ENCODE data around the gene VWA8. TPM values are rescaled to one million over a fixed set of nuclear protein-coding genes. Genes with fewer than 3 reads are reported as not detected.

The VWA8 gene
- total RNA-seq, 1 experiment from 2014 or later: 22.6 TPM

DNA sequence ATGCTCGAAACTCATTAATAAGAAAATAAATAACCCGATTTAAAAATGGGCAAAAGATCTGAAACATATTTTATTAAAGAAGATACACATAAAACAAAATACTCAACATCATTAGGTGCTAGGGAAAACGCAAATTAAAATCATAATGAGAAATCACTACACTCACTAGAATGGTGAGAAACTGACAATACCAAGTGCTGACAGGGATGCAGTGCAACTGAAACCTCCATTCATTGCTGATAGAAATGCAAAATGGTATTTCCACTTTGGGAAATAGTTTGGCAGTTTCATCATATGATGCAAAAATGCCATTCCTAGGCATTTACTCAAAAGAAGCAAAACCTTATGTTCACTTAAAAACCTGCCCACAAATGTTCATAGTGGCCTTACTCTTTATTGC lies 278.1 kb downstream of the VWA8 start:
- DNase-seq (ENCODE audit: low read depth, low spot score) (no peak), ATAC-seq (no peak)
- no peak for TF ChIP-seq RAD21 (IDR thresholded peaks at IDR 0.05; ENCODE audit: low read depth)
- TF ChIP-seq ATF3 (IDR thresholded peaks at IDR 0.05): no peak
- no peak overlapping the region for H3K27ac ChIP-seq (ENCODE audit: low read depth, low read length)
- no peak overlapping the region for H3K4me3 ChIP-seq (replicated peaks in 1 of 2; ENCODE audit: low read depth in 1 of 2, low read length in 2 of 2)
- no peaks in the 10 kb centered on the region for H3K9me3 ChIP-seq (ENCODE audit: control insufficient read depth in 1 of 2, insufficient read depth in 1 of 2, low read depth in 1 of 2, low read length in 2 of 2)
- H3K36me3 ChIP-seq (ENCODE audit: control insufficient read depth in 1 of 2, insufficient read depth in 2 of 2, low read length in 2 of 2): peaks cover 3 to 6% of the 10 kb centered on the region in 2 experiments; a peak in 1 of 4 replicates
- no peaks in the 10 kb centered on the region for H3K79me2 ChIP-seq (ENCODE audit: insufficient read depth, low read length)
- ChIA-PET POLR2A (no interaction called here), CTCF (no interaction called here), RAD21 (ENCODE audit: low non-redundant PET in 1 of 2, low total read pairs in 2 of 2, uncharacterized antibody in 2 of 2, unreplicated experiment in 2 of 2) (no interaction called here)
- H3K9me2 ChIP-seq (ENCODE audit: insufficient read depth): no peaks in the 10 kb centered on the region
- intact Hi-C loops (cut with micrococcal nuclease): no loop called here
- no peaks in the 10 kb centered on the region for H4K20me1 ChIP-seq (ENCODE audit: insufficient read depth)
- no peak overlapping the region for H3K9ac ChIP-seq (ENCODE audit: low read length)
- H3K27me3 ChIP-seq (ENCODE audit: insufficient read depth, low read length): no peaks in the 10 kb centered on the region
- H2AFZ ChIP-seq (ENCODE audit: low read depth, low read length, poor library complexity, severe bottlenecking): no peak overlapping the region
- BruUV-seq (replicated peaks): no TSS peak
- H3K4me2 ChIP-seq (ENCODE audit: low read length): no peak overlapping the region
- no peaks in the 10 kb centered on the region for H3K4me1 ChIP-seq (ENCODE audit: control insufficient read depth in 1 of 2, insufficient read depth in 2 of 2, low read length in 2 of 2)

DNA sequence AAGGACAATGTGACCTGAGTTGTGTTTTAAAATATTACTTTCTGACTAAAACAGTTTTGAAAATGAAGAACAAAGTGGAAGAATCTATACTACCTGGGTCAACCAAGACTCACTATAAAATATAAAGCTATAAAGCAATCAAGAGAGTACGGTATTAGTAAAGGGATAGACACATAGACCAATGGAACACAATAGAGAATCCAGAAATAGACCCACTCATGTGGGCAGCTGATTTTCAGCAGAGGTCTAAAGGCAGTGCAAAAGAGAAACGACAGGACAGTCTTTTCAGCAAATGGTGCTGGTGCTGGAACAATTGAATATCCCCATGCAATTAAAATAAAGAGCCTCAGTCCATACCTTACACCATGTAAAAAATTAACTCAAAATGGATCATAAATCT lies 278.9 kb downstream of the VWA8 start:
- ATAC-seq: no peak
- POLR2A ChIA-PET: no interaction called here

More for the DNA sequence above, 278.9 kb downstream of the VWA8 start:
- no peak overlapping the region for H3K9ac ChIP-seq (ENCODE audit: low read length)
- H3K4me1 ChIP-seq (ENCODE audit: control insufficient read depth in 1 of 2, insufficient read depth in 2 of 2, low read length in 2 of 2): no peaks in the 10 kb centered on the region
- H3K9me3 ChIP-seq (ENCODE audit: control insufficient read depth in 1 of 2, insufficient read depth in 1 of 2, low read depth in 1 of 2, low read length in 2 of 2): no peaks in the 10 kb centered on the region
- no peak overlapping the region for H3K27ac ChIP-seq (ENCODE audit: low read depth, low read length)
- ChIA-PET CTCF (no interaction called here), RAD21 (ENCODE audit: low non-redundant PET in 1 of 2, low total read pairs in 2 of 2, uncharacterized antibody in 2 of 2, unreplicated experiment in 2 of 2) (no interaction called here)
- no peaks in the 10 kb centered on the region for H3K9me2 ChIP-seq (ENCODE audit: insufficient read depth)
- no peak overlapping the region for H3K4me2 ChIP-seq (ENCODE audit: low read length)
- H2AFZ ChIP-seq (ENCODE audit: low read depth, low read length, poor library complexity, severe bottlenecking): no peak overlapping the region
- intact Hi-C loops (cut with micrococcal nuclease): no loop called here
- no peaks in the 10 kb centered on the region for H4K20me1 ChIP-seq (ENCODE audit: insufficient read depth)
- no peak overlapping the region for H3K4me3 ChIP-seq (replicated peaks in 1 of 2; ENCODE audit: low read depth in 1 of 2, low read length in 2 of 2)
- TF ChIP-seq CBX3 (IDR thresholded peaks at IDR 0.05; ENCODE audit: low read depth) (no peak), JUND (IDR thresholded peaks at IDR 0.05) (no peak), SP1 (IDR thresholded peaks at IDR 0.05; ENCODE audit: low read depth) (no peak), SIN3A (IDR thresholded peaks at IDR 0.05; ENCODE audit: low read depth) (no peak), EZH2phosphoT487 (IDR thresholded peaks at IDR 0.05; ENCODE audit: borderline replicate concordance) (no peak), ZFX (IDR thresholded peaks at IDR 0.05) (no peak), EGR1 (IDR thresholded peaks at IDR 0.05; ENCODE audit: low read depth) (no peak), RAD21 (IDR thresholded peaks at IDR 0.05; ENCODE audit: low read depth) (no peak), YY1 (IDR thresholded peaks at IDR 0.05; ENCODE audit: extremely low read depth, insufficient replicate concordance, low read depth, low read length) (no peak), ZBTB33 (IDR thresholded peaks at IDR 0.05; ENCODE audit: extremely low read depth, insufficient replicate concordance, low read length) (no peak), POLR2A (IDR thresholded peaks at IDR 0.05; ENCODE audit: borderline replicate concordance, extremely low read depth, insufficient read depth, insufficient read length) (no peak), REST (IDR thresholded peaks at IDR 0.05; ENCODE audit: low read depth) (no peak), EZH2 (IDR thresholded peaks at IDR 0.05) (no peak), SRF (IDR thresholded peaks at IDR 0.05; ENCODE audit: low read depth) (no peak)
- no peaks in the 10 kb centered on the region for H3K79me2 ChIP-seq (ENCODE audit: insufficient read depth, low read length)
- no peak for DNase-seq (ENCODE audit: low read depth, low spot score)
- H3K27me3 ChIP-seq (ENCODE audit: insufficient read depth, low read length): no peaks in the 10 kb centered on the region
- peaks cover 3 to 6% of the 10 kb centered on the region in 2 experiments; a peak in 1 of 4 replicates for H3K36me3 ChIP-seq (ENCODE audit: control insufficient read depth in 1 of 2, insufficient read depth in 2 of 2, low read length in 2 of 2)
- no TSS peak for BruUV-seq (replicated peaks)

All from HCT116 (cell line).